A549 (cell line): ENCODE data around the gene YWHAE.

Experiments used
- BHLHE40 ChIP-seq: IDR thresholded peaks from 2 replicates; pipeline ENCODE4 v1.6.1; 2012; ENCODE audit warnings: low read depth, low read length, inconsistent platforms
- CEBPB ChIP-seq, 2 experiments: fragments of >200 bp in 1 of 2; sonication (Bioruptor Twin) in 1 of 2; formaldehyde crosslinking in 1 of 2; IDR thresholded peaks; 2 replicates each; pipeline ENCODE4 v1.6.1; 2012 to 2016
- CTCF ChIP-seq: fragments of >200 bp; sonication (Bioruptor Twin); formaldehyde crosslinking; IDR thresholded peaks from 3 replicates; pipeline ENCODE4 v1.5.1; 2016
- EP300 ChIP-seq, 2 experiments: fragments of >200 bp; sonication (Bioruptor Twin); formaldehyde crosslinking; IDR thresholded peaks; 2 replicates in 1 of 2; 3 replicates in 1 of 2; pipeline ENCODE4 v1.6.1; 2016 to 2017
- FOSL2 ChIP-seq, 2 experiments: fragments of 450-650 bp in 1 of 2; fragments of >200 bp in 1 of 2; sonication (Bioruptor Twin) in 1 of 2; formaldehyde crosslinking; IDR thresholded peaks; 2 replicates each; pipeline versions ENCODE4 v1.5.0 to v1.6.1; 2016 to 2020; ENCODE audit warnings: mild to moderate bottlenecking in 1 of 2, moderate library complexity in 1 of 2
- MAFK ChIP-seq: fragments of 450-650 bp; IDR thresholded peaks from 2 replicates; pipeline ENCODE4 v1.6.1; 2014; ENCODE audit not compliant: partially characterized antibody
- POLR2A ChIP-seq: IDR thresholded peaks from 2 replicates; pipeline ENCODE4 v1.6.1; 2012; ENCODE audit warnings: mild to moderate bottlenecking, low read length
- RAD21 ChIP-seq, 2 experiments: fragments of >200 bp in 1 of 2; sonication (Bioruptor Twin) in 1 of 2; formaldehyde crosslinking in 1 of 2; IDR thresholded peaks in 1 of 2; conservative IDR thresholded peaks in 1 of 2; 2 replicates in 1 of 2; 3 replicates in 1 of 2; pipeline ENCODE4 v1.6.1; 2012 to 2018; ENCODE audit warnings: inconsistent platforms in 1 of 2
- REST ChIP-seq: fragments of 200-600 bp; sonication (generic); IDR thresholded peaks from 2 replicates; pipeline ENCODE4 v1.6.1; 2016; ENCODE audit warnings: antibody characterized with exemption, mild to moderate bottlenecking, moderate library complexity
- RFX5 ChIP-seq: fragments of 450-650 bp; IDR thresholded peaks from 2 replicates; pipeline ENCODE4 v1.7.1; 2014; ENCODE audit warnings: antibody characterized with exemption, mild to moderate bottlenecking, moderate library complexity
- ZSCAN20 ChIP-seq: fragments of 250-450 bp; sonication (Bioruptor Pico); IDR thresholded peaks from 2 replicates; pipeline ENCODE4 v1.8.0; 2022; ENCODE audit warnings: mild to moderate bottlenecking, moderate library complexity

- no peak for TF ChIP-seq POLR2A
- no peak for TF ChIP-seq RAD21 (conservative IDR thresholded peaks at IDR 0.05 in 1 of 2, IDR thresholded peaks at IDR 0.05 in 1 of 2)
- TF ChIP-seq CEBPB (IDR thresholded peaks at IDR 0.05), result no peak
- TF ChIP-seq ZSCAN20 (CRISPR knock-in tag), result no peak
- TF ChIP-seq CTCF, result no peak
- no peak for TF ChIP-seq REST
- TF ChIP-seq FOSL2 (IDR thresholded peaks at IDR 0.05), result no peak
- no peak for TF ChIP-seq FOSL2 (CRISPR knock-in tag; IDR thresholded peaks at IDR 0.05)
- TF ChIP-seq BHLHE40, result no peak
- TF ChIP-seq EP300 (IDR thresholded peaks at IDR 0.05), result no peak
- TF ChIP-seq RFX5, result no peak
- no peak for TF ChIP-seq MAFK
Observed at GRCh38 chr17:1325766-1326165, 74.3 kb downstream of the YWHAE start.
